ENCODE data around the gene GCAT. TPM values are rescaled to one million over a fixed set of nuclear protein-coding genes. Genes with fewer than 3 reads are reported as not detected.

GCAT gene
- total RNA-seq, 1 donor from 2014 or later: 14.3 TPM

- peaks cover 82% of the 10 kb centered on the region for H3K79me2 ChIP-seq (ENCODE audit: insufficient read depth, low read length)
- no peak overlapping the region for H3K4me3 ChIP-seq (ENCODE audit: insufficient read depth, low read depth, low read length)
- H3K4me1 ChIP-seq (ENCODE audit: insufficient read depth, low read length): peaks cover 14% of the 10 kb centered on the region
- no peak overlapping the region for H3K9ac ChIP-seq (ENCODE audit: low read length)
- H3K27ac ChIP-seq (ENCODE audit: low read depth, low read length): no peak overlapping the region
- H3K36me3 Mint-ChIP-seq (ENCODE audit: low read depth, unreplicated experiment): peaks cover 16% of the 10 kb centered on the region
- H2AFZ ChIP-seq (ENCODE audit: low read depth, low read length): no peak overlapping the region
- peaks cover 20% of the 10 kb centered on the region for H3K4me1 Mint-ChIP-seq (ENCODE audit: low read depth, unreplicated experiment)
- peaks cover 49% of the 10 kb centered on the region for H3K36me3 ChIP-seq (ENCODE audit: insufficient read depth, low read length)
- peaks cover 4% of the 10 kb centered on the region for H3K9me3 Mint-ChIP-seq (ENCODE audit: unreplicated experiment)
- H3K27me3 Mint-ChIP-seq (ENCODE audit: low read depth, unreplicated experiment): no peaks in the 10 kb centered on the region
- no peak overlapping the region for H3K4me3 Mint-ChIP-seq (ENCODE audit: unreplicated experiment)
- H4K20me1 ChIP-seq (ENCODE audit: insufficient read depth, low read length): peaks cover 54% of the 10 kb centered on the region
- DNase-seq (ENCODE audit: low read depth): no peak
- no peak for FAIRE-seq
- no peak overlapping the region for H3K4me2 ChIP-seq (ENCODE audit: low read length)
- no peaks in the 10 kb centered on the region for H3K9me3 ChIP-seq (ENCODE audit: insufficient read depth, low read depth, low read length)
- H3K27ac Mint-ChIP-seq (ENCODE audit: unreplicated experiment): no peak overlapping the region
- no peaks in the 10 kb centered on the region for H3K27me3 ChIP-seq (ENCODE audit: insufficient read depth, low read length)
- TF ChIP-seq CTCF (IDR thresholded peaks at IDR 0.05; ENCODE audit: insufficient read depth, low read depth, low read length) (no peak), EZH2 (IDR thresholded peaks at IDR 0.05; ENCODE audit: insufficient read depth, low read length) (no peak)
These were observed 44.7 kb downstream of the GCAT start for GRCh38 chr22:37852418-37852817.

- no peaks in the 10 kb centered on the region for H3K9me3 Mint-ChIP-seq (ENCODE audit: unreplicated experiment)
- no peak for FAIRE-seq
These were observed 47.2 kb downstream of the GCAT start for GRCh38 chr22:37854946-37855345.

More at GRCh38 chr22:37854946-37855345, 47.2 kb downstream of the GCAT start:
- H3K27ac ChIP-seq (ENCODE audit: low read depth, low read length): no peak overlapping the region
- TF ChIP-seq CTCF (IDR thresholded peaks at IDR 0.05; ENCODE audit: insufficient read depth, low read depth, low read length) (no peak), EZH2 (IDR thresholded peaks at IDR 0.05; ENCODE audit: insufficient read depth, low read length) (no peak)
- Mint-ChIP-seq H3K27me3 (ENCODE audit: low read depth, unreplicated experiment) (no peaks in the 10 kb centered on the region), H3K27ac (ENCODE audit: unreplicated experiment) (no peak overlapping the region), H3K4me1 (ENCODE audit: low read depth, unreplicated experiment) (peaks cover 16% of the 10 kb centered on the region), H3K36me3 (ENCODE audit: low read depth, unreplicated experiment) (peaks cover 17% of the 10 kb centered on the region), H3K4me3 (ENCODE audit: unreplicated experiment) (no peak overlapping the region)
- H3K36me3 ChIP-seq (ENCODE audit: insufficient read depth, low read length): peaks cover 63% of the 10 kb centered on the region
- DNase-seq (ENCODE audit: low read depth): no peak
- H3K27me3 ChIP-seq (ENCODE audit: insufficient read depth, low read length): no peaks in the 10 kb centered on the region
- H3K9ac ChIP-seq (ENCODE audit: low read length): no peak overlapping the region
- no peak overlapping the region for H3K4me2 ChIP-seq (ENCODE audit: low read length)
- peaks cover 62% of the 10 kb centered on the region for H4K20me1 ChIP-seq (ENCODE audit: insufficient read depth, low read length)
- peaks cover 72% of the 10 kb centered on the region for H3K79me2 ChIP-seq (ENCODE audit: insufficient read depth, low read length)
- no peak overlapping the region for H2AFZ ChIP-seq (ENCODE audit: low read depth, low read length)
- no peak overlapping the region for H3K4me3 ChIP-seq (ENCODE audit: insufficient read depth, low read depth, low read length)
- peaks cover 6% of the 10 kb centered on the region for H3K4me1 ChIP-seq (ENCODE audit: insufficient read depth, low read length)
- no peaks in the 10 kb centered on the region for H3K9me3 ChIP-seq (ENCODE audit: insufficient read depth, low read depth, low read length)
